ENCODE data around the gene MARCHF5. TPM values are rescaled to one million over a fixed set of nuclear protein-coding genes. Genes with fewer than 3 reads are reported as not detected.

The MARCHF5 gene
- total and polyA plus RNA-seq, 2 of the 4 experiments (the other 2 are of a cell fraction), result 14.9 to 30.0 TPM

- H2AK5ac ChIP-seq (ENCODE audit: low read depth, low read length), result no peak overlapping the region
- ATAC-seq (ENCODE audit: low read depth) (no peak), DNase-seq (no peak)
- no peak overlapping the region for H3K18ac ChIP-seq (ENCODE audit: low read depth, low read length)
- in situ Hi-C loops (cut with MboI; ENCODE audit: low sequenced_read_pairs), result no loop called here
- dilution Hi-C loops (cut with HindIII; ENCODE audit: low sequenced_read_pairs, unreplicated experiment), result no loop called here
- H4K91ac ChIP-seq (ENCODE audit: insufficient read depth, low read depth, low read length), result no peak overlapping the region
- H3K79me1 ChIP-seq (ENCODE audit: low read depth in 1 of 2, low read length in 2 of 2), result no peaks in the 10 kb centered on the region
- no peak overlapping the region for H2AFZ ChIP-seq (replicated peaks; ENCODE audit: low read length, poor library complexity)
- H3K9ac ChIP-seq (ENCODE audit: low read depth, low read length), result no peak overlapping the region
- BruUV-seq (replicated peaks), result no TSS peak
- WGBS, 2 experiments (ENCODE audit: extremely low coverage in 2 of 2, insufficient read length in 1 of 2), result 80% methylated on average over 1 of the region's 7 CpGs; no CpG with 5 or more reads in 1 of the 2 experiments
- no peak overlapping the region for H3K27ac ChIP-seq (ENCODE audit: insufficient read depth, low read length)
- H2BK120ac ChIP-seq (ENCODE audit: low read depth, low read length), result no peak overlapping the region
- no peak overlapping the region for H3K4me2 ChIP-seq (ENCODE audit: low read depth, low read length)
- no peak overlapping the region for H2AK9ac ChIP-seq (replicated peaks; ENCODE audit: low read depth, low read length, poor library complexity)
- no peaks in the 10 kb centered on the region for H4K20me1 ChIP-seq (ENCODE audit: insufficient read depth, low read length)
- H3K4ac ChIP-seq (ENCODE audit: low read depth, low read length), result no peak overlapping the region
- no peaks in the 10 kb centered on the region for H3K27me3 ChIP-seq (ENCODE audit: control insufficient read depth, insufficient read depth, low read length)
- H2BK20ac ChIP-seq (ENCODE audit: low read depth, low read length), result no peak overlapping the region
- H2BK15ac ChIP-seq (ENCODE audit: low read depth, low read length), result no peak overlapping the region
- CTCF ChIA-PET, result interaction anchor here (0.6 kb wide), 1 partner anchor 9 kb away, joined by 3 read pairs; no protein-coding TSS in a partner anchor
- no peak overlapping the region for H3K14ac ChIP-seq (replicated peaks; ENCODE audit: low read depth, low read length)
- H2BK5ac ChIP-seq (ENCODE audit: low read depth, low read length, poor library complexity, severe bottlenecking), result no peak overlapping the region
- H3K36me3 ChIP-seq (ENCODE audit: control insufficient read depth, insufficient read depth, low read length), result no peaks in the 10 kb centered on the region
- H3K56ac ChIP-seq (ENCODE audit: extremely low read depth, insufficient read depth, low read length), result no peak overlapping the region
- intact Hi-C loops (cut with micrococcal nuclease), result no loop called here
- POLR2A ChIA-PET (ENCODE audit: unreplicated experiment), result no interaction called here
- TF ChIP-seq NFE2L2 (IDR thresholded peaks at IDR 0.05; ENCODE audit: low read depth, low read length), result no peak
- no peak for TF ChIP-seq USF2 (IDR thresholded peaks at IDR 0.05; ENCODE audit: low read depth, low read length)
- TF ChIP-seq CHD1 (IDR thresholded peaks at IDR 0.05; ENCODE audit: low read depth, low read length), result no peak
- TF ChIP-seq FOS (IDR thresholded peaks at IDR 0.05; ENCODE audit: low read depth, low read length), result no peak
- TF ChIP-seq CEBPB (IDR thresholded peaks at IDR 0.05; ENCODE audit: low read depth, low read length), result no peak
- no peak for TF ChIP-seq BHLHE40 (IDR thresholded peaks at IDR 0.05; ENCODE audit: low read depth, low read length)
- TF ChIP-seq MXI1 (IDR thresholded peaks at IDR 0.05; ENCODE audit: borderline replicate concordance, low read depth, low read length), result no peak
- TF ChIP-seq MAFK (IDR thresholded peaks at IDR 0.05; ENCODE audit: low read depth, low read length), result no peak
- no peak for TF ChIP-seq RCOR1 (IDR thresholded peaks at IDR 0.05; ENCODE audit: insufficient replicate concordance, low read length)
- no peak for TF ChIP-seq POLR2A (IDR thresholded peaks at IDR 0.05; ENCODE audit: low read depth, low read length)
- no peak for TF ChIP-seq RFX5 (IDR thresholded peaks at IDR 0.05; ENCODE audit: low read depth, low read length)
- TF ChIP-seq CTCF (conservative IDR thresholded peaks at IDR 0.05; ENCODE audit: low read depth, low read length), result no peak
- TF ChIP-seq SMC3 (IDR thresholded peaks at IDR 0.05; ENCODE audit: low read depth, low read length), result no peak
- no peak for TF ChIP-seq RAD21 (IDR thresholded peaks at IDR 0.05; ENCODE audit: low read length)
- no peak for TF ChIP-seq MAZ (IDR thresholded peaks at IDR 0.05; ENCODE audit: borderline replicate concordance, low read depth, low read length)
- H4K5ac ChIP-seq (ENCODE audit: low read depth, low read length), result no peak overlapping the region
- H3K9me1 ChIP-seq (ENCODE audit: insufficient read depth, low read length), result no peaks in the 10 kb centered on the region; the same call in 1 of the 2 replicates
- no peak overlapping the region for H3K23ac ChIP-seq (ENCODE audit: low read depth, low read length)
- no peak overlapping the region for H4K8ac ChIP-seq (ENCODE audit: low read depth in 2 of 2, low read length in 2 of 2)
- no peak overlapping the region for H3K4me3 ChIP-seq (ENCODE audit: insufficient read depth, low read depth, low read length)
- no peaks in the 10 kb centered on the region for H3K9me3 ChIP-seq (ENCODE audit: control insufficient read depth, insufficient read depth, low read length)
- no peaks in the 10 kb centered on the region for H3K4me1 ChIP-seq (ENCODE audit: control insufficient read depth, insufficient read depth, low read length)
Observed at GRCh38 chr10:92356041-92356440, 65.1 kb downstream of the MARCHF5 start.
